ENCODE measurements around the gene SUZ12.
"Not testable (repeated sequence)": the region's sequence is repeated elsewhere in the genome, so short reads cannot be mapped to it uniquely, and the experiment has no call there.

SUZ12 gene

DNA sequence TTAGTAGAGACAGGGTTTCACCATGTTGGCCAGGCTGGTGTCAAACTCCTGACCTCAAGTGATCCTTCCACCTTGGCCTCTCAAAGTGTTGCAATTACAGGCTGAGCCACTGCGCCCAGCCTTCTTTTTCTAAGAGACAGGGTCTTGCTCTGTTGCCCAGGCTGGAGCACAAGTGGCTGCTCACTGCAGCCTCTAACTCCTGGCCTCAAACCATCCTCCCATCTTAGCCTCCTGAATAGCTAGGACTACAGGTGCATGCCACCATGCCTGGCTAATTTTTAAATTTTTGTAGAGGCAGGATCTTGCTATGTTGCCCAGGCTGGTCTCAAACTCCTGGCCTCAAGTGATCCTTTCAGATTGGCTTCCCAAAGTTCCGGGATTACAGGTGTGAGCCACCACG lies 15.1 kb downstream of the SUZ12 start:
- DNase-seq (ENCODE audit: low read depth) = not testable (repeated sequence)

- DNase-seq (ENCODE audit: low read depth) = not testable (repeated sequence)
Measured at GRCh38 chr17:31964131-31964530, 27.3 kb downstream of the SUZ12 start.

DNA sequence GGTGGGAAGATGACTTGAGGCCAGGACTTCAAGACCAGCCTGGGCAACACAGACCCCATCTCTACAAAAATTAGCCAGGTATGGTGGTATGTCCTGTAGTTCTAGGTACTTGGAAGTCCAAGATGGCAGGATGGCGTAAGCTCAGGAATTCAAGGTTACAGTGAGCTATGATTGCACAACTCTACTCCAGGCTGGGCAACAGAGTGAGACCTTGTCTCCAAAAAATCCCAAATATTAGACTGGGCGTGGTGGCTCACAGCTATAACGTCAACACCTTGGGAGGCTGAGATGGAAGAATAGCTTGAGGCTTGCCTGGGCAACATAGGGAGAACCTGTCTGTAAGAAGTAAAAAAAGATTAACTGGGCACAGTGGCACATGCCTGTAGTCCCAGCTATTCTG lies 30.8 kb downstream of the SUZ12 start:
- no peak for DNase-seq (ENCODE audit: low read depth)

DNA sequence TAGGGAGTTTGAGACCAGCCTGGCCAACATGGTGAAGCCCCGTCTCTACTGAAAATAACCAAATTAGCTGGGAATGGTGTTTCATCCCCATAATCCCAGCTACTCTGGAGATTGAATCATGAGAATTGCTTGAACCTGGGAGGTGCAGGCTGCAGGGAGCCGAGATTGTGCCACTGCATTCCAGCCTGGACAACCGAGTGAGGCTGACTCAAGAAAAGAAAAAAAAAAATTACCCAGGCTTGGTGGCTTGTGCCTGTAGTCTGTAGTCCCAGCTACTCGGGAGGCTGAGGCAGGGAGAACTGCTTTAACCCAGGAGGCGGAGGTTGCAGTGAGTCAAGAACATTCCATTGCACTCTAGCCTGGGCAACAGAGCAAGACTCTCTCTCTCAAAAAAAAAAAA lies 33.6 kb downstream of the SUZ12 start:
- DNase-seq (ENCODE audit: low read depth) = not testable (repeated sequence)

DNA sequence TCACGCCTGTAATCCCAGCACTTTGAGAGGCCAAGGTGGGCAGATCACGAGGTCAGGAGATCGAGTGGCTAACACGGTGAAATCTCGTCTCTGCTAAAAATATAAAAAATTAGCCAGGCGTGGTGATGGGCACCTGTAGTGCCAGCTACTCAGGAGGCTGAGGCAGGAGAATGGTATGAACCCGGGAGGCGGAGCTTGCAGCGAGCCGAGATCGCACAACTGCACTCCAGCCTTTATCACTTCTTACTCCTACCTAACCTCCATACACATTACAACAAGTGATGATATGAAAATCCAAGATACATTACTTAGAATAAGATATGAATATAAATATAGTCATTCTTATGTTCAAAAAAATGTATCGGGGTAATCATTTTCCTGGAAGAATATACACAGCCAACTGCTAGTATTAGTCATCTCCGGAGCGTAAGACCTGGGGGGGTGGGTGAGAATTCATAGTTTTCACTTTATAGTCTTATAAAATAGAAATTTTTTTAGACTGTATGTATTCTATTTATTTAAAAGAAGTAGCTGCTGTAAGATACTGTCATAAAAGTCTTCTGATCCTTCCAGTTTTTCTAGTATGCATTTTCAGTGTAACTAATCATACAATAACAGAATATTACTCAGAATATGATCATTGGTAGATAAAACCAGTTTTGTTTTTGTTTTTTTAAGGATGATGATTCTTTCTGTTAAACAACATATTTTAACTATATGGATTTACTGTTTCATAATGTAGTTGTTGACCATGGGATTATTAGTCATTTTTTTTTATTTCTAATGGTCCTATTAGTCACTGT lies 37.7 kb downstream of the SUZ12 start:
- not testable (repeated sequence) for DNase-seq (ENCODE audit: low read depth)

DNA sequence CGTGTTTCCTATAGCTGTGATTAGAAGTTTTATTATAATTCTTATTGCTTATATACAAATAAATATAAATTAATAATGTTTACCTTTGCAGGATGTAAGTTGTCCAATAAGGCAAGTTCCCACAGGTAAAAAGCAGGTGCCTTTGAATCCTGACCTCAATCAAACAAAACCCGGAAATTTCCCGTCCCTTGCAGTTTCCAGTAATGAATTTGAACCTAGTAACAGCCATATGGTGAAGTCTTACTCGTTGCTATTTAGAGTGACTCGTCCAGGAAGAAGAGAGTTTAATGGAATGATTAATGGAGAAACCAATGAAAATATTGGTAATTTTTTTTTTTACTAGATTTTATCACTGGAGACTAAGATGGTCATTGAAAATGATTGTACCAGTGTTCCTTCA lies 38.6 kb downstream of the SUZ12 start:
- DNase-seq (ENCODE audit: low read depth) = not testable (repeated sequence)

- not testable (repeated sequence) for DNase-seq (ENCODE audit: low read depth)
Measured at GRCh38 chr17:31991821-31992220, 55.0 kb downstream of the SUZ12 start.

DNA sequence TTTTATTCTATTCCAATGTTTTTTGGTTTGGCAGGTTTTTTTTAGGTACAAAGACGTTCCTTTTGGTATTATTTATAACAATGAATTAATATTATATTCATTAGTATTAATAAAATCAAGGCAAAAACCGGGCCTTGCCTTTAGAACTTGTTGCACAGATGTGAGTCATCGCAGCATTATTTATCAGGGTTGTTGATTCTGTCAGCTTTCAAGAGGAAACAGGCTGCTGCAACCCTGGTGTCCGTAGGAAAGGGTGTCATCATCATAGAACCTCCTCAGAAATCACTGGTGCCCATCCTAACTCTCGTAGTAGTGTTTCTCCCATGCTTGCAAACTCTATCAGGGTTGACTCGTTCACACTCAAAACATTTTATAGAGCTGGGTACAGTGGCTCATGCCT lies 60.2 kb downstream of the SUZ12 start:
- no peak for DNase-seq (ENCODE audit: low read depth)

DNA sequence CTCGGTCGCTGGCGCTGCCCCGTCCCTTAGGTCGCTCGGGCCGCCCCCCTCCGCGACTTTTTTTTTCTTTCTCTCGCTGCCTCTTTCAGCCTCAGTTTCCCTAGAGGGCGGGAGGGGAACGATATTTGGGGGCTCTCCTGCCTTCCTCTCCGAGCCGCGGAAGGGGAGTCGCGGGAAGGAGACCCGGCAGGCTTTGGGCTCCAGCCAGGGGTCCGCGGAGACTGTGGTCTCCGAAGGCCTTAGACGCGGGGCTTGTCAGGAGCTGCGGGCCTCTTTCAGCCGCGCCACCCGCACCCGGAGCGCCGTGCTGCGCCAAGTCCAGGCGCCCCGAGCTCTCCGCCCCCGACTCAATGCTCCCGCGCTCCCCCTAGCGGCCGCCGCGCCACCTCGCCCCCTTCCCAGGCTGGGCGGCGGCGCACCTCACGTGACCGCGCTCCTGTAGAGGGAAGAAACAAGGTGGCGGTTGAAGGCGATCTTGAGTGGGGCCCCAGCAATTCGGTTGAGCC lies 70.2 kb downstream of the SUZ12 start, which contains the start of gene LRRC37B:
Gene LRRC37B, plus strand, starts transcription at position 427 of the 506 bp plus-strand sequence. CDS start 14,010 bp downstream, outside the sequence.
- peak; percentile 71 for DNase-seq (ENCODE audit: low read depth)

GRCh38 chr17:32007463-32008298 lies 70.9 kb downstream of the SUZ12 start:
- DNase-seq (ENCODE audit: low read depth) = no peak

- DNase-seq (ENCODE audit: low read depth) = no peak
Measured at GRCh38 chr17:32009262-32009542, 72.4 kb downstream of the SUZ12 start.

- no peak for DNase-seq (ENCODE audit: low read depth)
Measured at GRCh38 chr17:32010114-32010513, 73.3 kb downstream of the SUZ12 start.

DNA sequence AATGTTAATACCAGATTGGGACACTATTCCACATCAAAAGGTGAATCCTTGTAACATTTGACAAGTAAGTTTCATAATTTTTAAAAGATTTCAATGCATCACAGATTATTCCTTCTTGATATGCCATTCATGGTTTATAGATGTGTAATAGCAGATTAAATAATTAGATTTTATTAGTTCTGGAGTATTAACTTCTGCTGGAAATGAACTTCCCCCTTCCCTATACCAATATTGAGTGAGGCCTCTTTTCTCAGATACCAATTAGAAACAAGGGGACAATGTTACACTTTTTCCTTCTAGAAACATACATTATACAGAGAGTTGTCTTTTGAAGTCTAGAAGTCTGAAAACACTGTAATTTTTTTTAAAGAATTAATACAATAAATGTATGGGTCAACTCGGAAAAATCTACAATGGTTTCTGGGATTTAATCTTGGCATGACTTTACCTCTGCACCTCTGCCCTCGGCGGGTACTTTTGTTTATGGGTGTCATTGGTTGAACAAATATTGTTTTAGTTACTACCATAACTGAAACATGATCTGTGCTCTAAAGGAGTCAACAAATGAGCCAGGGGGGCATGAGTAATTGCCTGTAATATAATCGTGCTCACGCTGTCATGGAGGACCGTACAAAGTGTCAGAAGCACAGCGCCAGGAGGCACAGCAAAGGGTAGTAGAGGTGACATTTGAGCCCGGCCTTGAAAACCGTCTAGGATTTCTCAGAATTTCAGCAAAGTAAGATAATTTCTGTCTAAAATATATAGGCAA lies 78.6 kb downstream of the SUZ12 start:
- no peak for DNase-seq (ENCODE audit: low read depth)

DNA sequence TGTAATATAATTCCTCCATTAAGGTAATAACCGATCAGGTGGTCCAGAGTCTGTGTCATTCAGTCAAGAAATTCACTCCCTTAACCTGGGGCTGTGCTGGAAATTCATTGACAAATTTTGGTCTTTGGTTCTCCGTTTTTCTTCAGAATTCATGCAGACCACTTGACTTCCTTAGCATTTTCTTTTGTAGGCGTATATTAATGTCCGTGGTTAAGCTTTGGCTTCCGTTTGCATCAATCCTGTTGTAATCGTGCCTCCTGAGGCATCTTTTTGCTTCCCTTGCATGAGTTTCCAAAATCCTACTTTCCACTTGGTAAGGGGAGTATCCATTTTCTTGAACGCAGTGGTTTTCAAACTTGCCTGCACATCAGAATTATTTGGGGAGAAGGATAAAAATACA lies 79.4 kb downstream of the SUZ12 start:
- no peak for DNase-seq (ENCODE audit: low read depth)

DNA sequence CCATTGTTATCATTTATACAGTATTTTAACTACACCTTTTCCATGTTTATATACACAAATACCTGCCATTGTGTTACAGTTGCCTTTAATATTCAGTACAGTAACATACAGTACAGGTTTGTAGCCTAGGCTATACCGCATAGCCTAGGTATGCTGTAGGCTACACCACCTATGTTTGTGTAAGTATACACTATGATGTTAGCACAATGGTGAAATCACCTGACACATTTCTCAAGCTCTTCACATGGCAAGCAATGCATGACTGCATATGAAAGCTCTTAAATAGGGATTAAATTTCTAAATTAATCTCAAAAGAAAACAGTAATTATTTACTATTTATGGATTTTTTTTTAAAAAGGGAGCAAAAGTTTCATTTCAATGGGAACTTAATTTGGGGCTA lies 82.4 kb downstream of the SUZ12 start:
- DNase-seq (ENCODE audit: low read depth) = no peak

GRCh38 chr17:32020943-32021614 lies 84.3 kb downstream of the SUZ12 start:
- DNase-seq (ENCODE audit: low read depth) = no peak

GRCh38 chr17:32021615-32021955 lies 84.8 kb downstream of the SUZ12 start:
- no peak for DNase-seq (ENCODE audit: low read depth)

DNA sequence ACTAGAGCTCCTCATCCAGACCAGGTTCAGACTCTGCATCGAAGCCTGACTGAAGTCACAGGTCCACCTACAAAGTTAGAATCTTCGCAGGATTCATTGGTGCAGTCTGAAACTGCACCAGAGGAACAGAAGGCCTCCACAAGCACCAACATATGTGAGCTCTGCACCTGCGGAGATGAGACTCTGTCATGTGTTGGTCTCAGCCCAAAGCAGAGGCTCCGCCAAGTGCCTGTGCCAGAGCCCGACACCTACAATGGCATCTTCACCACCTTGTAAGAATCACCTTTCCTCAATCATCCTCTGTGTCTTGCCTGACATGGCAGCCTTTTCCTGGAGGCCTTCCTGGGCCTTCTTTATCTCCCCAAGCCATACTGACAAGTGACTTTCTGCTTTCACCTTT lies 85.7 kb downstream of the SUZ12 start:
- not testable (repeated sequence) for DNase-seq (ENCODE audit: low read depth)

- DNase-seq (ENCODE audit: low read depth) = not testable (repeated sequence)
Measured at GRCh38 chr17:32027271-32027670, 90.5 kb downstream of the SUZ12 start.

- no peak for DNase-seq (ENCODE audit: low read depth)
Measured at GRCh38 chr17:32033223-32033622, 96.4 kb downstream of the SUZ12 start.

- DNase-seq (ENCODE audit: low read depth) = not testable (repeated sequence)
Measured at GRCh38 chr17:32033812-32034211, 97.0 kb downstream of the SUZ12 start.

DNA sequence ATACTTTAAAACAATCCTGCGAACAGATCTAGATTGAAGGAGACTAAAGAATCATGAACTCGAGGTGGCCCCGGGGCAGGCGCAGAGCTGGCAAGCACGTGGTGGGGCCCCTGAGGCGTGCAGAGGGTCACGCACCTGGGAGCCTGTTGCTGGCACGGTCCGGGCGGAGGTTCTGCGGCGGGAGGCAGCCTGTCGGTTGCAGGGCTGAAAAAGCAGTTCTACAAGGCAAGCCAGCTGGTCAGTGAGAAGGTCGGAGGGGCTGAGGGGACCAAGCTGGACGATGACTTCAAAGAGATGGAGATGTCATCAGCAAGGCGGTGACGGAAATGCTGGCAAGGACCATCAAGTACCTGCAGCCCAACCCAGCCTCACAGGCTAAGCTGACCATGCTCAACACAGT lies 103.4 kb downstream of the SUZ12 start:
- DNase-seq (ENCODE audit: low read depth) = not testable (repeated sequence)
